SK-N-SH treated with all-trans-retinoic acid at 6 μM for 48 hours (cell line): Measurements from ENCODE around the gene HRG.

Experiments used
- ARNTL ChIP-seq: fragments of 450-650 bp; formaldehyde crosslinking; IDR thresholded peaks from 2 replicates; pipeline ENCODE4 v1.5.0; 2020; ENCODE audit warnings: low read depth, mild to moderate bottlenecking, moderate library complexity, borderline replicate concordance
- CSDC2 ChIP-seq: fragments of 250-450 bp; sonication (Bioruptor Pico); IDR thresholded peaks from 2 replicates; pipeline ENCODE4 v1.5.0; 2020; ENCODE audit warnings: mild to moderate bottlenecking, moderate library complexity
- ESRRG ChIP-seq: fragments of 250-450 bp; sonication (Bioruptor Pico); IDR thresholded peaks from 2 replicates; pipeline ENCODE4 v1.6.1; 2021; ENCODE audit warnings: mild to moderate bottlenecking
- ISL1 ChIP-seq: fragments of 250-450 bp; sonication (Bioruptor Pico); IDR thresholded peaks from 2 replicates; pipeline ENCODE4 v2.1.2; 2022; ENCODE audit warnings: mild to moderate bottlenecking, moderate library complexity
- OSR1 ChIP-seq: fragments of 250-450 bp; sonication (Bioruptor Pico); IDR thresholded peaks from 2 replicates; pipeline ENCODE4 v1.8.0; 2022; ENCODE audit warnings: moderate library complexity, mild to moderate bottlenecking, inconsistent platforms
- RARB ChIP-seq: fragments of 250-450 bp; sonication (Bioruptor Pico); IDR thresholded peaks from 2 replicates; pipeline ENCODE4 v1.8.0; 2021; ENCODE audit warnings: mild to moderate bottlenecking, moderate library complexity
- TOX ChIP-seq: fragments of 250-450 bp; sonication (Bioruptor Pico); IDR thresholded peaks from 2 replicates; pipeline ENCODE4 v1.8.0; 2021; ENCODE audit warnings: mild to moderate bottlenecking, moderate library complexity, borderline replicate concordance
- ZFP3 ChIP-seq: fragments of 250-450 bp; sonication (Bioruptor Pico); IDR thresholded peaks from 2 replicates; pipeline ENCODE4 v1.5.0; 2020; ENCODE audit warnings: mild to moderate bottlenecking, moderate library complexity
- ZFP30 ChIP-seq: fragments of 450-650 bp; formaldehyde crosslinking; IDR thresholded peaks from 2 replicates; pipeline ENCODE4 v1.5.0; 2022; ENCODE audit warnings: mild to moderate bottlenecking, moderate library complexity
- TF ChIP-seq, protein P1 (sequence below): fragments of 250-450 bp; sonication (Bioruptor Pico); IDR thresholded peaks from 2 replicates; pipeline ENCODE4 v1.8.0; 2020; ENCODE audit warnings: mild to moderate bottlenecking, moderate library complexity, borderline replicate concordance
- TF ChIP-seq, protein P2 (sequence below): fragments of 250-450 bp; sonication (Bioruptor Pico); IDR thresholded peaks from 2 replicates; pipeline ENCODE4 v1.5.1; 2020; ENCODE audit warnings: low read depth, mild to moderate bottlenecking, moderate library complexity

DNA sequence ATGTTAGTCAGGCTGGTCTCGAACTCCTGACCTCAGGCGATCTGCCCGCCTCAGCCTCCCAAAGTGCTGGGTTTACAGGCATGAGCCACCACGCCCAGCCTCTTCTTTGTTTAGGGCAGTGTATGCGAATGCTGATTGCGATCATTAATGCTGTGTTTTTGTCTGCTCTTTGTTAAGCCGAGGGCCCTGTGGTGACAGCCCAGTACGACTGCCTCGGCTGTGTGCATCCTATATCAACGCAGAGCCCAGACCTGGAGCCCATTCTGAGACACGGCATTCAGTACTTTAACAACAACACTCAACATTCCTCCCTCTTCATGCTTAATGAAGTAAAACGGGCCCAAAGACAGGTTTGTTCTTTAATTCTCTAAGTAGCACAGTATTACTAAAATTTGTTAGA lies 59.1 kb downstream of the HRG start:
- TF ChIP-seq, protein P1, sequence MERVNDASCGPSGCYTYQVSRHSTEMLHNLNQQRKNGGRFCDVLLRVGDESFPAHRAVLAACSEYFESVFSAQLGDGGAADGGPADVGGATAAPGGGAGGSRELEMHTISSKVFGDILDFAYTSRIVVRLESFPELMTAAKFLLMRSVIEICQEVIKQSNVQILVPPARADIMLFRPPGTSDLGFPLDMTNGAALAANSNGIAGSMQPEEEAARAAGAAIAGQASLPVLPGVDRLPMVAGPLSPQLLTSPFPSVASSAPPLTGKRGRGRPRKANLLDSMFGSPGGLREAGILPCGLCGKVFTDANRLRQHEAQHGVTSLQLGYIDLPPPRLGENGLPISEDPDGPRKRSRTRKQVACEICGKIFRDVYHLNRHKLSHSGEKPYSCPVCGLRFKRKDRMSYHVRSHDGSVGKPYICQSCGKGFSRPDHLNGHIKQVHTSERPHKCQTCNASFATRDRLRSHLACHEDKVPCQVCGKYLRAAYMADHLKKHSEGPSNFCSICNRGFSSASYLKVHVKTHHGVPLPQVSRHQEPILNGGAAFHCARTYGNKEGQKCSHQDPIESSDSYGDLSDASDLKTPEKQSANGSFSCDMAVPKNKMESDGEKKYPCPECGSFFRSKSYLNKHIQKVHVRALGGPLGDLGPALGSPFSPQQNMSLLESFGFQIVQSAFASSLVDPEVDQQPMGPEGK (CRISPR knock-in tag) = no peak
- TF ChIP-seq ZFP3 (no peak), OSR1 (no peak), TOX (CRISPR knock-in tag) (no peak), ZFP30 (CRISPR knock-in tag) (no peak), ARNTL (no peak), RARB (CRISPR knock-in tag) (no peak), ISL1 (CRISPR knock-in tag) (no peak), ESRRG (CRISPR knock-in tag) (no peak), CSDC2 (CRISPR knock-in tag) (no peak)
- TF ChIP-seq, protein P2, sequence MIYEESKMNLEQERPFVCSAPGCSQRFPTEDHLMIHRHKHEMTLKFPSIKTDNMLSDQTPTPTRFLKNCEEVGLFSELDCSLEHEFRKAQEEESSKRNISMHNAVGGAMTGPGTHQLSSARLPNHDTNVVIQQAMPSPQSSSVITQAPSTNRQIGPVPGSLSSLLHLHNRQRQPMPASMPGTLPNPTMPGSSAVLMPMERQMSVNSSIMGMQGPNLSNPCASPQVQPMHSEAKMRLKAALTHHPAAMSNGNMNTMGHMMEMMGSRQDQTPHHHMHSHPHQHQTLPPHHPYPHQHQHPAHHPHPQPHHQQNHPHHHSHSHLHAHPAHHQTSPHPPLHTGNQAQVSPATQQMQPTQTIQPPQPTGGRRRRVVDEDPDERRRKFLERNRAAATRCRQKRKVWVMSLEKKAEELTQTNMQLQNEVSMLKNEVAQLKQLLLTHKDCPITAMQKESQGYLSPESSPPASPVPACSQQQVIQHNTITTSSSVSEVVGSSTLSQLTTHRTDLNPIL = no peak
